Fibroblast of mammary gland (primary cell): ENCODE data around the gene PRDM16.

Experiments
- DNase-seq: peaks from one replicate; pipeline ENCODE4 v3.0.0-alpha.2; 2010; ENCODE audit warnings: low read depth
- H3K4me3 ChIP-seq: 2 replicates; pipeline ENCODE4 v1.5.1; 2011; ENCODE audit warnings: low read depth, mild to moderate bottlenecking, low read length, moderate library complexity; ENCODE audit not compliant: control insufficient read depth
- CTCF ChIP-seq: conservative IDR thresholded peaks from 2 replicates; pipeline ENCODE4 v1.5.1; 2011; ENCODE audit warnings: low read depth, low read length, inconsistent platforms; ENCODE audit not compliant: control insufficient read depth, insufficient read depth

PRDM16 gene

DNA sequence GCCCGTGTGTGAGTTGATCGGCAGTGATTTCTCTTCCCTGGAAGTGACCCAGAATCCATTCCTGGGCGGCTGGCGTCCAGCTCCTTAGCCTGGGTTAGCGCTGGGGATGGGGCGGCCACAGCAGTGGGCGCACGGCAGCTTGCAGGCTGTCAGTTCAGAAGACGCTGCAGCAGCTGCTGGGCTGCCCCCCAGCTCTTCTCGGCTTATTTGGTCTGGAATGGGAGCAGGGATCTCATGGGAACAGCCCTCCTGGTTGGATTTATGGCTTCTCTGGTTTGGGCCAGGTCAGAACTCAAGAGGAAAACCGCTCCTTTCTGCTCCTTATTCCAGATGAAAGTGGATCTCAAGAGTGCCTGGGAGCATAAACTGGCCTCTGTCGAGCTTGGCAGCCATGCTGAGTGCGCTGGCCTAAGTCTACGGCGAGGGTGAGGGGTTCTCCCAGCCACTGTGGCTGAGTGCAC is 148.2 kb downstream of the PRDM16 start:
- DNase-seq = no peak
- TF ChIP-seq CTCF = no peak
- H3K4me3 ChIP-seq = no peak overlapping the region

GRCh38 chr1:3217979-3218679 is 149.1 kb downstream of the PRDM16 start:
- no peak for DNase-seq
- H3K4me3 ChIP-seq = no peak overlapping the region
- no peak for TF ChIP-seq CTCF

- H3K4me3 ChIP-seq = no peak overlapping the region
- DNase-seq = peak; percentile 15
- no peak for TF ChIP-seq CTCF
Observed at GRCh38 chr1:3219005-3219790, 150.2 kb downstream of the PRDM16 start.

DNA sequence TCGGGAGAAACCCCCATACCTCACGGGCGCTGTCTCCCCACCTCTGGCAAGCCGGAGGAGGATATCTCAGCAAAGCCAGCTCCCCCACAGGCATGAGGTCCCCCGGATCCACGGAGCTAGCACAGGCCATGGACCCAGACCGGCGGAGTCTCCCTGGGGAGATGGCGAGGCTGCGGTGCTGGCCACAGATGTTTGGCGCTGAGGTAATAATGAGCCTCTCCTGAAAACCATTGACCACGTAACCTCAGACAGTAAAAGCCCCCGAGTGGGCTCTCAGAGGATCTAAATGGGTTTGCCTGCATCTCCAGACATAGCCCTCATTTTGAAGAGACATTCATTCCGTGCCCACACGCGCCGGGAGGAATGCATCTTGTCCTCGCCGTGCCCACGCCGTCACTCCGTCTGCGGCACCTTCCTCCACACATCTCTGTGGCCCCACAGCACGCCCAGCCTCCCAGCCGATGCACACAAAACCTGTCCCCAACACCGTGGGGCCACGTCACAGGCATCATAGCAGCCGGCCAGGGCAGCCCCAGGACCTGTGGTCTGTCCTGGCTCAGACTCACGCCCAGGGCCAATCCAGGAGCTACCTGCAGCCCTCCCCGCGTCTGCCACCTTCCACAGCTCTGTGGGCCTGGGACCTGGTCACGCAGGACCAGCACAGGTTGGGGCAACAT is 150.9 kb downstream of the PRDM16 start:
- no peak for TF ChIP-seq CTCF
- no peak for DNase-seq
- no peak overlapping the region for H3K4me3 ChIP-seq

- DNase-seq = no peak
- H3K4me3 ChIP-seq = no peak overlapping the region
- no peak for TF ChIP-seq CTCF
Observed at GRCh38 chr1:3221112-3222041, 152.4 kb downstream of the PRDM16 start.
